Esophagus squamous epithelium (tissue), 4 donors: ENCODE data around the gene SYT13.

ENCODE experiments used
- CTCF ChIP-seq, 6 experiments: fragments of 450-650 bp in 4 of 6; fragments of 200-600 bp in 2 of 6; sonication (generic) in 2 of 6; IDR thresholded peaks; one replicate each; pipeline ENCODE4 v1.5.1; 2016 to 2019; ENCODE audit warnings: antibody characterized with exemption in 6 of 6, mild to moderate bottlenecking in 4 of 6, moderate library complexity in 4 of 6
- POLR2A ChIP-seq, 4 donors: fragments of 450-650 bp; IDR thresholded peaks; one replicate each; pipeline ENCODE4 v1.6.1; 2017; ENCODE audit warnings: antibody characterized with exemption in 4 of 4, mild to moderate bottlenecking in 4 of 4, moderate library complexity in 3 of 4

GRCh38 chr11:45269678-45270077, 16.5 kb downstream of the SYT13 start:
- no peak for TF ChIP-seq CTCF (IDR thresholded peaks at IDR 0.05)
- no peak for TF ChIP-seq POLR2A (IDR thresholded peaks at IDR 0.05)
